HAP-1 (cell line): ENCODE data around the gene RER1.

Experiments used
- DNase-seq, 2 experiments: peaks; one replicate each; pipeline ENCODE4 v3.0.0-alpha.2; 2016 to 2020; ENCODE audit warnings: low spot score in 2 of 2
- H3K27me3 ChIP-seq: fragments of 250-450 bp; sonication (Bioruptor Pico); 2 replicates; pipeline ENCODE4 v1.5.1; 2020; ENCODE audit warnings: low read depth, mild to moderate bottlenecking, moderate library complexity
- H3K36me3 ChIP-seq: fragments of 250-450 bp; sonication (Bioruptor Pico); replicated peaks from 2 replicates; pipeline ENCODE4 v1.5.1; 2020; ENCODE audit warnings: mild to moderate bottlenecking
- H3K4me1 ChIP-seq: fragments of 250-450 bp; sonication (Bioruptor Pico); 2 replicates; pipeline ENCODE4 v1.5.1; 2020; ENCODE audit warnings: mild to moderate bottlenecking
- H3K4me3 ChIP-seq: fragments of 250-450 bp; sonication (Bioruptor Pico); 2 replicates; pipeline ENCODE4 v1.5.1; 2020; ENCODE audit warnings: mild to moderate bottlenecking, moderate library complexity
- H3K9me3 ChIP-seq: fragments of 250-450 bp; sonication (Bioruptor Pico); 2 replicates; pipeline ENCODE4 v1.5.1; 2020; ENCODE audit warnings: mild to moderate bottlenecking, moderate library complexity
- in situ Hi-C: fragments of 300-500 bp; cut with MboI; formaldehyde crosslinking; loops from 3 replicates; pipeline ENCODE4 v1.14.3; 2020; ENCODE audit warnings: low sequenced_read_pairs, inconsistent platforms, mixed read lengths

The RER1 gene

DNA sequence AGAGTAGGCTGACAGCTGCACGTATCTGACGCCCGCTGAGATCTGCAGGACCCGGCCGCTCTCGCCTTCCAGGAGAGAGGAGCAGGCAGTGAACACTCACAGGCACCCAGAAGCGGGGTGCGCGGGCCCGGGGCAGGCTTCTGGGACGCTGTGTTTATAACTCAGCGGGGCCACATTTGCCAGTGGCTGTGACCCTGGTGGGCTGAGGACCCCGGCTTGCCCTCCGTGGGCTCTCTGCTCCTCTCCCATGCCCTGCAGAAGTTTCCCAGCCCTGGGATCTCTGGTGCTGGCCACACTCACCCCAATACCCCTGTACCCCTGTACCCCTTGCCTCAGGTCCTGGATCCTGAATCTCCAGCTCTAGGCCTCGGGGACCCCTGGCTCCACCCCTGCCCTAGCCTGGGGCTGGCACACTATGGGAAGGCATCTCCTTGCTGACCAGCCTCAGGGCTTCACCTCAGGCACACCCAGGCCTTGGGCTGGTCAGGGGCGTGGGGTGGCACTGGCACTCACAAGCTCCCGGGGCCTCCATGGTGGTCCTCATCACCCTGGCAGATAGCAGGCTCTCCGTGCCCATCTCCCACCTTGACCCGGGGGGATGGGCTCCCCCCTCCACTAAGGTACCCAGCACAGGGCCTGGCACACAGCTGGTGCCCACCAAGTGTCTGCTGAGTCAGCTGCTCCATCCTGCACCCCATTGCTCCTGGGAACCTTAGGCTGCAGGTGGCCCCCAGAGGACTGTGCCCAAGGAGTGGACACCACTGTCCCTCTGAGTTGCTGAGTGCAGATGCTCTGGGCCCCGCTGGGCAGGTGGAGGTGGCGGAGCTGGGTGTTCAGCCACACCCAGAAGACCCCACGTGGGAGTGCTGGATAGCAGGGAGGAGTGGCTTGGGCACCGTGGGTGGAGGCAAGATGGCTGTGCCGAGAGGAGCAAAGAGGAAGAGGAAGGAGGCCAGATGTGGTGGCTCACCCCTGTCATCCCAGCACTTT, 32.7 kb upstream of the RER1 start:
- no peak overlapping the region for H3K4me3 ChIP-seq
- no peak for DNase-seq
- H3K36me3 ChIP-seq = no peaks in the 10 kb centered on the region
- H3K9me3 ChIP-seq = no peaks in the 10 kb centered on the region
- H3K4me1 ChIP-seq = no peaks in the 10 kb centered on the region
- H3K27me3 ChIP-seq = no peaks in the 10 kb centered on the region
- in situ Hi-C loops = no loop called here

DNA sequence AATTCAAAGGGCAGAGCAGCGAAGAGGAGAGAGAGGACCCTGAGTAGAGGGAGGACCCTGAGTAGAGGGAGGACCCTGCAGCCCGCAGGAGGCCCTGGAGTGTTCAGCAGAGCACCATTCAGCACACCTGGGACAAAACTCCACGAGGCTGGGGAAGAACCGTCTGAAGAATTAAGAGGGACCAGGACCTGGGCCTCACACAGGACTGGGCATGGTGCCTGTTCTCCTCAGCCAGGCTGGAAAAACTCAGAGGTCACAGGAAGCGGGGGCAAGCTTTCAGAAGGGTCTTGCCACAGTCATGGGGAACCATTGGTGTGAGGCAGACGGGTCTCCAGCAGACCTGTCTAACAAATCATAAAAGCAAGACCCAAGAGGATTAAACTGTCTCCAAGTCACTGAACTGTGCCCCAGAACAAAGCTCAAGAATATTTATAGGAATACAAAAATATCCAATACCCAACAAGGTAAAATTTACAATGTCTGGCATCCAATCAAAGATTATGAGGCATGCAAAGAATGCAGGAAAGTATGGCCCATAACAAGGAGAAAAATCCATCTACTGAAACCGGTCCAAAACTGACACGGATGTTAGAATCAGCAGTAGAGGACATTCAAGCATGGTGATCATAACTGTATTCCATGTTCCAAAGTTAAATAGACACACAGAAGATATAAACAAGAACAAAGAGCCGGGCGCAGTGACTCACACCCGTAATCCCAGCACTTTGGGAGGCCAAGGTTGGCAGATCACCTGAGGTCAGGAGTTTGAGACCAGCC, 30.9 kb upstream of the RER1 start:
- Histone ChIP-seq H3K9me3 (no peaks in the 10 kb centered on the region), H3K4me3 (no peak overlapping the region), H3K27me3 (no peaks in the 10 kb centered on the region), H3K36me3 (no peaks in the 10 kb centered on the region), H3K4me1 (no peaks in the 10 kb centered on the region)
- in situ Hi-C loops = no loop called here
- no peak for DNase-seq

DNA sequence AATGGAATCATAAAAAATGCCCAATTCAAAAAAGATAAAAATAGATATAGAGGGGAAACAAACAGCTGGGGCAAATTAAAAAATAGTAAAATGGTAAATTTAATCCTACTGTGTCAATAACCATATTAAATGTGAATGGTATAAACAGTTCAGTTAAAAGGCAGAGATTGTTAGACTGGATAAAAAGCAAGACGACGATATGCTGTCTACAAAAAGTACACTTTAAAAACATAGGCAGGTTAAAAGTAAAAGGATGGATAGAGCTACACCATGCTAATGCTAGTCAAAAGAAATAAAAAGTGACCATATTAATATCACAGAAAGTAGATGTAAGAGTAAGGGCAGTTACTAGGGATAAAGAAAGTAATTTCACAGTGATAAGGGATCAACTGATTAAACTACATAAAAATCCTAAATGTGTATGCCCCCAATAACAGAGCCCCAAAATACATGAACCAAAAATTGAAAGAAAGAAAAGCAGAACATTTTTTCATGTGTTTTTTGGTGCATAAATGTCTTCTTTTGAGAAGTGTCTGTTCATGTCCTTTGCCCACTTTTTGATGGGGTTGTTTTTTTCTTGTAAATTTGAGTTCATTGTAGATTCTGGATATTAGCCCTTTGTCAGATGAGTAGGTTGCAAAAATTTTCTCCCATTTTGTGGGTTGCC, 27.7 kb upstream of the RER1 start:
- H3K4me3 ChIP-seq = no peak overlapping the region
- DNase-seq = no peak
- H3K9me3 ChIP-seq = no peaks in the 10 kb centered on the region
- H3K4me1 ChIP-seq = no peaks in the 10 kb centered on the region
- no peaks in the 10 kb centered on the region for H3K27me3 ChIP-seq
- H3K36me3 ChIP-seq = no peaks in the 10 kb centered on the region
- in situ Hi-C loops = no loop called here

DNA sequence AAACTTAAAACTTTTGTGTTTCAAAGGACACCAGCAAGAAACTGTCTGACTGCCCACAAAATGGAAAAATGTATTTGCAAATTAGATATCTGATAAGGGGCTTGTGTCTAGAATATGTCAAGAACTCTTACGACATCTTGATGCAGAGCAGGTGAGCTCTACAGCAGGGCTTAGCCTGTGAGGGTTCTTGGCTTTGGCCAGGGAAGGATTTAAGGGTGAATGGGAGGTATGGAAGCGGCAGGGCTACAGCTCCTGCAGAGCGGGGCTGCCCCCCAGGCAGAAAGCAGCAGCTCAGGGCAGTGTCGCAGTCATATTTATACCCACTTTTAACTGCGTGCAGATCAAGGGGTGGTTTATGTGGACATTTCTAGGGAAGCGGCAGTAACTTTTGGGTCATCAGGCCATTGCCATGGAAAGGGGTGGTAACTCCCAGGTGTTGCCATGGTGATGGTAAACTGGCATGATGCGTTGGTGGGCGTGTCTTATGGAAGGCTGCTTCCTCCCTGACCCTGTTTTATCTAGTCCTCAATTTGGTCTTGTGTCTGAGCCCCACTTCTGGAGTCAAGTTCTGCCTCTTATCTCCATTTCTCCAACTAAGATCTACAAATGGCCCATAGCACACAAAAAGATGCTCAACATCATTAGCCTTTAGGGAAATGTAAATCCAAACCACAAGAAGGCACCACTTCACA, 23.4 kb upstream of the RER1 start:
- no peak overlapping the region for H3K4me3 ChIP-seq
- in situ Hi-C loops = no loop called here
- H3K4me1 ChIP-seq = no peaks in the 10 kb centered on the region
- H3K36me3 ChIP-seq = no peaks in the 10 kb centered on the region
- no peaks in the 10 kb centered on the region for H3K9me3 ChIP-seq
- DNase-seq = no peak
- no peaks in the 10 kb centered on the region for H3K27me3 ChIP-seq

DNA sequence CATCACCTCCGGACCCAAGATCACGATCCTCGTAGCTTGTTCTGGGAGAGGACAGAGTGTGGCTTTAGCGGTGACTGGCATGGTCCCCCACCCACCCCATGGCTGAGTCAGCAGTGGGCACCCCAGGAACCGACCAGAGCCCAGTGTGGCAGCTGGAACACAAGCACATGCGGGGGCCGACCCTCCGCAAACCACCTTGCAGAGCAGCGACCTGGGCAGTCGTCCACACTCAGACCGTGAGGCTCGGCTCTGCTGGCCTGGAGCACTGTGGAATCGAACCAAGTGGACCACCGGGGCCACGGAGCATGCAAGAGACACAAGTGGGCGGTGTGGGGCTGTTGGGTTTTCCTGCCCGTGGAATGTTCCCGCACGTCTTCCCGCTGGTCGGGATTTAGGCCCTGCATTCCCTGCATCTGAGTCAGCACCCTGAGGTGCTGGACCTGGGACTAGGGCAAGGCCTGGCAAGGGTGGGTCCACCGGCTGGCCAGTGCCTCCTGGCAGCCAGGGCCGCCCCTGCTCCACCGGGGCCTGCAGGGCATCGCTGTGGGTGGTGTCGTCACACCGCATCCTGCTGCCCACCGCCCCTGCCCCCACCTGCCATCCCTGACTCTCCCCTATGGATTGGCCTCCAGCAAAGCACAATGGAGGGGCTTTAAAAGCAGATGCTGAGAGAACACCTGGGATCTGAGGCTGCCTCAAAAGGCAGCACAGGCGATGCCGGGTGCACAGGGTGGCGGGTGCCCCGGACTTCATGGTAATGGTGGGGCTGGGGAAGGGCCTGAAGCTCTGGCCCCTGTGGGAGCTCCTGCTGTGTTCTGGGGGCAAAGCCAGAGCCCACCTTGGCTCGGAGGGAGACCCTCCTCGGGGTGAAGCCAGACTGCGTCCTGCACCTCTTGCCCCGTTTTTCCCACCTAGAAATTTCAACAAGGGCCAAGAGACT, 18.8 kb upstream of the RER1 start:
- no peaks in the 10 kb centered on the region for H3K27me3 ChIP-seq
- no peak overlapping the region for H3K4me3 ChIP-seq
- no peaks in the 10 kb centered on the region for H3K36me3 ChIP-seq
- peak in 1 of 2 experiments; percentile 3 for DNase-seq
- no peaks in the 10 kb centered on the region for H3K9me3 ChIP-seq
- in situ Hi-C loops = no loop called here
- H3K4me1 ChIP-seq = no peaks in the 10 kb centered on the region

DNA sequence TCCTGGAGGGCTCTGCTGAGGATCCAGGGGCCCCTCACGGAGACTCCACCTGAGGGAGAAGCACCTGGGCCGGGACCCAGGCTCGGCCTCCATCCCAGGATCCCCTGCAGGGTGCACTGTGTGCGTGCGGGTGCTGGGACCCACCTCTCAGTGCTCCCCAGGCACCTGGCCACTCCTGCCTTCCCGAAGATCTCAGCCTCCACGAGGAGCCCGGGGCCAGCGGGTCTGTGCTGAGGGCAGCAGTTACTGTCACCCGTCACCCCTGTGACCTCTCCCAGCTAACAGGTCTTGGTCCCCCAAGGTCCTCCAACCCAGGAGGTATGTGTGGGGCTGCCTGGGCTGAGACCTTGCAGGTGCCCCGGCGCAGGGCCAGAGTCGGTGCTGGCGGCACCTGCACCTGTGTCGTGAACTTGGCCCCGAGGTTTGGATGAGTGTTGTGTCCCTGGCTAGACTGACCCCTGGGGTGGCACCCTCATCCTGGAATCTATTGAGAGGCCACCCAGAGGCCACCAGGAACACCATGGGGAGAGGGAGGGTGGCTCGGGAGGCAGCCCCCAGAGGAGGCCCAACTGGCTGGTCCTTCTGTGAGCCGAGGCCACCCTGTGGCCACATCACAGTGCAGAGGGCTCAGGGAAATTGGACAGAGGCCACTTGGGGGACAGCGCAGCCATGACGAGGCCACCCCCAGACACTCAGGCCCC, 17.9 kb upstream of the RER1 start:
- DNase-seq = peak in 1 of 2 experiments; percentile 7
- no peak overlapping the region for H3K4me3 ChIP-seq
- no peaks in the 10 kb centered on the region for H3K36me3 ChIP-seq
- H3K4me1 ChIP-seq = no peaks in the 10 kb centered on the region
- no peaks in the 10 kb centered on the region for H3K27me3 ChIP-seq
- in situ Hi-C loops = no loop called here
- H3K9me3 ChIP-seq = no peaks in the 10 kb centered on the region

DNA sequence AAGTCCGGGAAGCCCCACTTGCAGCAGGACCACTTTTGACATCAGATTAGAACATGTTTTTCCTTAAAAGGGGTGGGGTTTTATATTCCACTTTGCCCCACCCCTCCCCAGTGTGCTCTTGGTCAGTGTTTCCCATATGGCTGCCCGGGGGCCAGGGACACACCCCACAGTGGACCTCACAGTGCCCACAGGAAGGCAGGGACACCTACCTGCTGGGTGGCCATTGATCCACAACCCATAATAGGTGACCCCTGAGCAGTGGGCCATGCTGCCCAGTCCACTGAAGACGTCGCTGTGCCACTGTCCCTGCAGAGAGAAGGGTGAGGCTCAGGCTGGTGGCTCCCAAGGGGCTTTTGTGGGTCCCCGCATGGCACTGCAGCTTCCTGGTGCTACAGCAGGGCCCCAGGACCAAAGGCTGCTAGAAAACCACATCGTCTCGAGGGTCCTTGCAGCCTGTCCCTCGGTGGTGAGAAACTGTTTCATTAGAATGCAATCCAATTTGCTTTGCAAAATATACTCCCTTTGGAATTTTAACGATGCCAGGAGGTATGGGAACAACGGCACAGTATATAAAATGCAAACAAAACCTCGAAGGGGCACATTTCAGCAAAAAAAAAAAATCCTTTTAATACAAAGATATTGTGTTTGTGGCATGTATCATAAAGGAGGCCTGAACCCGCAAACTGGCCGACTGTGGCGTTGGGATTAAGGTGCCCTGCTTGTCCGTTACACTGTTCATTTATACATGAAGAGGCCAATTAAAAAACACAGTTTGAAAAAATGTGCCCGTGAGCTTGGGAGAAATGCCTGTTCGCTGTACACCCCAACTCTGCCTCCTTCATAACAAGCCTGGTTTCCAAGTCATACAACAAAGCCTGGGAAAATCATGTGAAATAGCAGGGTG, 17.1 kb upstream of the RER1 start:
- in situ Hi-C loops = loop anchor here (5.0 kb wide), 1 partner anchor 177 kb away; no protein-coding TSS in a partner anchor
- peak in 1 of 2 experiments; percentile 6 for DNase-seq
- H3K27me3 ChIP-seq = no peaks in the 10 kb centered on the region

DNA sequence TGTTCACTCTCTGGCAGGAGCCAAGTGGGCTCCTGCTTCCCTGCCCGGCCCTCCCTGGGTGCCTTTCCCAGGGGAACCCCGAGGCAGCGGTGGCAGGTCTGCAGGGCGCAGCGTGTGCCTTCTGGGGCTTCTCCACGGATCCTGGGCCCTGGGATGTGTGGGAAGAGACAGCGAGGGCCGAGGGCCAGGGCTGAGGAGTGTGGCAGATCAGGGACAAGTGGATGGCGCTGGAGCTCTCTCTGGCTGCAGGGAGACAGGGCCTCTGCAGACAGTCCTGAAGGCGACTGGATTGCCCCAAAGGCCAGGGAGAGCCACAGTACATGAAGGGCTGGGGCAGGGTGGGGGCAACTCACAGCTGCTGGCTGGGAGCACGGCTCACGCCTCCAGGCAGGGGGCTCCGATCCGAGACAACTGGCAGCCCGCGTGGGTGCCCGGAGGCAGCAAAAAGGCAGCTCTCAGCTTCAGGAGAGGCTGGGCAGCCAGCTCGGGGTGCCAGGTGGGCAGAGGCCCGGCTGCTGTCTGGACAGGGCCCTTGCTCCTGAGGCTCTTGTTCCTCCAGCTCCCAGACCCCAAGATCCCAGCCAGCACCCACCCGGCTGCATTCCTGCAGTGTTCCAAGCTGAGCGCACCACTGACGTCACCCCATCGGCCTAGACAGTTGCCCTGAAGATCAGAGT, 16.3 kb upstream of the RER1 start:
- Histone ChIP-seq H3K4me3 (no peak overlapping the region), H3K9me3 (no peaks in the 10 kb centered on the region), H3K4me1 (no peaks in the 10 kb centered on the region), H3K36me3 (no peaks in the 10 kb centered on the region), H3K27me3 (no peaks in the 10 kb centered on the region)
- in situ Hi-C loops = loop anchor here (5.0 kb wide), 1 partner anchor 178 kb away; no protein-coding TSS in a partner anchor
- peak in 1 of 2 experiments; percentile 6 for DNase-seq

More for the DNA sequence above, 17.1 kb upstream of the RER1 start:
- Histone ChIP-seq H3K4me3 (no peak overlapping the region), H3K4me1 (no peaks in the 10 kb centered on the region), H3K9me3 (no peaks in the 10 kb centered on the region), H3K36me3 (no peaks in the 10 kb centered on the region)

DNA sequence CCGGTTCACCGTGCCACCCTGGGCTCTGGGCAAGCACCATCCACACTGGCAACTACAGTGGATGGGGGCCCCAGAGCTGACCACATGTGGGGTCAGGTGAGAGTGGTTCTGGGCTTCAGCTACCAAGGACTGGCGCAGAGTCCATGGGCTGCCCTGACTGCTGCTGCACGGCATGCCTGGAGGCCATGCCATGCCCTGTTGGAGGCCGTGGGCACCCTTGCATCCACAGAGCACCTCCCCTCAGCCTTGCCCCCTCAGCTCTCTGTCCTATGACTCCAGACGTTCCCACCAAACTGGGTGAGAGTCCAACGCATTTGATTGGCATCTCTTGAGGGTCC, 15.7 kb upstream of the RER1 start:
- Histone ChIP-seq H3K4me1 (no peaks in the 10 kb centered on the region), H3K27me3 (no peaks in the 10 kb centered on the region), H3K36me3 (no peaks in the 10 kb centered on the region), H3K4me3 (no peak overlapping the region), H3K9me3 (no peaks in the 10 kb centered on the region)
- in situ Hi-C loops = loop anchor here (5.0 kb wide), 1 partner anchor 179 kb away; no protein-coding TSS in a partner anchor
- DNase-seq = peak in 1 of 2 experiments; percentile 6

DNA sequence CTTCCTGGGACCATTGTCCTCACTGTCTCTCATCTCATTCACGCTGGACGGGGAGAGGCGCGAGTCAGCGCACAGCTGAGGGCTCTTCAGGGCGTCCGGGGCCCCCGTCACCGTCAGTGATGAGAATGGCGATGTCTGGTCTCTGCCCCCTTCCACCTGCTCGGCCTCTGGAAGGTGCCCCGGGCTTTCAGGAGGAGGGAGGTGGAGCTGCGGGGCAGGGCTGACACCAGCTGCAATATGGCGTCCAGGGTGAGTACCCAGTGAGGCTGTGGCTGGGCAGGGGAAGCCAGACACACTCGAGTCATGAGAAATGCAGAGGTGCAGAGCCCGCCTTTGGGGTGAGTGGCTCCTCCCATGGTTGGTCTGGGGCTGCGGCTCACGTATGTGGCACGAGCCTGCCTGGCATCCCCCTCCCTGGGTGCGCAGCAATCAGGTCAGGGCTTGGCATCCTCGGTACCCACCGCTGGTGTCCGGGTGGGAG, 15.3 kb upstream of the RER1 start:
- in situ Hi-C loops = loop anchor here (5.0 kb wide), 1 partner anchor 179 kb away; no protein-coding TSS in a partner anchor
- DNase-seq = peak in 1 of 2 experiments; percentile 8
- no peaks in the 10 kb centered on the region for H3K9me3 ChIP-seq
- H3K27me3 ChIP-seq = no peaks in the 10 kb centered on the region
- no peaks in the 10 kb centered on the region for H3K4me1 ChIP-seq
- H3K36me3 ChIP-seq = no peaks in the 10 kb centered on the region
- no peak overlapping the region for H3K4me3 ChIP-seq
